ENCODE results near the gene SEPTIN14.

GRCh38 chr7:55898287-55898686 lies 35.7 kb upstream of the SEPTIN14 start:
- no peak for TF ChIP-seq POLR2AphosphoS5 (IDR thresholded peaks at IDR 0.05)
- TF ChIP-seq EZH2 (IDR thresholded peaks at IDR 0.05; ENCODE audit: borderline replicate concordance, insufficient read depth, low read length, poor library complexity, severe bottlenecking) = no peak
- TF ChIP-seq RAD21 (conservative IDR thresholded peaks at IDR 0.05) = no peak
- TF ChIP-seq CTCF (IDR thresholded peaks at IDR 0.05; ENCODE audit: poor library complexity, severe bottlenecking) = no peak
- no peak for TF ChIP-seq SMC3 (conservative IDR thresholded peaks at IDR 0.05; ENCODE audit: poor library complexity)
- TF ChIP-seq MXI1 (conservative IDR thresholded peaks at IDR 0.05; ENCODE audit: poor library complexity, severe bottlenecking) = no peak
- no peak for TF ChIP-seq REST (IDR thresholded peaks at IDR 0.05; ENCODE audit: borderline replicate concordance)
- no peak for TF ChIP-seq TAF1 (IDR thresholded peaks at IDR 0.05; ENCODE audit: low read depth)
